T1000 (cell line): ENCODE data around the gene OGA.

ENCODE experiments used
- DNase-seq: peaks from one replicate; lab custom pipeline; 2025; ENCODE audit warnings: mixed read lengths; lab: John Stamatoyannopoulos, UW

OGA gene

DNA sequence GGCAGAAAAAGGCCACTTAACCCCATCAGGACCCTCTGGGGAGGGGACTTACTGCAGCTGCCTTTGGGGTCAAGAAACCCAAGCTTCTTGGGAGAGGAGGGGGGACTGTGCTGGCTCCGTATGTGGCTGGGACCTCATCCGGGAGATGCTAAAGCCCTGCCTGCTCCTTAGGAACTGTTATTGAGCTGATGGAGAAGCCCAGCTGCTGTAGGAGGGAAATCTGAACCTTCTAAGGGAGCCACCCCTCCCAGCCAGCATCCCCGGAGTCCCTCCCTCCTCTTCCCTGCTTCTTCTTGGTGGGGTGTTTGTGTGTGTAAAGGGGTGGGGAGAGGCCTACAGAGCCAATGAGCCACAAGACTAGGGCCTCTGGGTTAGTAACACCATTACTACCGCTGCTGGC is 17.1 kb upstream of the OGA start:
- no peak for DNase-seq

DNA sequence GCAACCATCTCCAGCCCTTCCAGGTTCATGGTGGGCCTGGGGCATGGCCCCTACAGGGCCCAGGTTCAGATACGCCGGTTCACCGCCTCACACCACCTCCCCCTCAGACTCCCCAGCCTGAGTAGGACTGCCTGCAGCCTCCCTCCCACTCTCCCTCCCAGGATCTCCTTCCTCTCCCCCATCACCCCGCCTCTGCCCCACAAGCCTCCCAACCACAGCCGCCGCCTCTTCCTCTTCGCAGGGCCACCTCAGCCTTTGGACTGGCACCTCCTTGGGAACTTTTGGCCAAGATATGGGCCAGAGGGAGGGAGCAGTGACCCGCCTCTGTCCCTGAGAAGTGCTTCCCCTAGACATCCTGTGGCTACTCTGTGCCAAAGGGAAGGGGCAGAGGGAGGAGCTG is 16.1 kb upstream of the OGA start:
- DNase-seq: no peak

GRCh38 chr10:101833466-101833865 is 15.2 kb upstream of the OGA start:
- DNase-seq: no peak

- DNase-seq: no peak
Observed at GRCh38 chr10:101832325-101832771, 14.1 kb upstream of the OGA start.

DNA sequence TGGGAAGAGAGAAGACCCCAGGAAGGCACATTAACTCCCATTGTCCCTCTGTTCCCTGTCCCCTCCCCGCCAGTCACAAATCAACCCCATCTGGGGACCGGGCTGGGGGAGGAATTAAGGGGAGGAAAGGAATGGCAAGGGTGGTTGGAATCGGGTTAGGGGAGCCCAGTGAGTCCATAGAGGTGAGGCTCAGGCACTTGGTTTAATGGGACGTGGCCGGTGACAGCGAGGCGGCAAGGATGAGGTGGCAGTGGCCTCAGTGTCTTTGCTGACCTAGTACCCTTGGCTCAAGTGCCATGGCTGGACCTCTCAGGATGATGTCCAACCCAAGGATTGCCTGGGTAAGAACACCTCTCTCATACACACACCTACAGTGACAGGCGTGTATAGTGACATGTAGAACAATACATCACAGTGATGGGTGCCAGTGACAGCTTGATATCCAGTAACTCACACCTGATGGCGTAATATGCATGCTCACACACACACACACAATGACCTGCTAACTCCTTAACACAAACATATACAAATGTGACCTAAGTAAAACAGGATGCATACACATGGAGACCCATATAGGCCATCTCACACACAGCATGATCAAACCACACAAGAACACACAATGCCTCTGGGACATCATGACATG is 13.0 kb upstream of the OGA start:
- no peak for DNase-seq

GRCh38 chr10:101830322-101831168 is 12.3 kb upstream of the OGA start:
- peak; percentile 61 for DNase-seq

- no peak for DNase-seq
Observed at GRCh38 chr10:101829561-101830315, 11.5 kb upstream of the OGA start.

GRCh38 chr10:101828766-101829551 is 10.7 kb upstream of the OGA start:
- DNase-seq: no peak

DNA sequence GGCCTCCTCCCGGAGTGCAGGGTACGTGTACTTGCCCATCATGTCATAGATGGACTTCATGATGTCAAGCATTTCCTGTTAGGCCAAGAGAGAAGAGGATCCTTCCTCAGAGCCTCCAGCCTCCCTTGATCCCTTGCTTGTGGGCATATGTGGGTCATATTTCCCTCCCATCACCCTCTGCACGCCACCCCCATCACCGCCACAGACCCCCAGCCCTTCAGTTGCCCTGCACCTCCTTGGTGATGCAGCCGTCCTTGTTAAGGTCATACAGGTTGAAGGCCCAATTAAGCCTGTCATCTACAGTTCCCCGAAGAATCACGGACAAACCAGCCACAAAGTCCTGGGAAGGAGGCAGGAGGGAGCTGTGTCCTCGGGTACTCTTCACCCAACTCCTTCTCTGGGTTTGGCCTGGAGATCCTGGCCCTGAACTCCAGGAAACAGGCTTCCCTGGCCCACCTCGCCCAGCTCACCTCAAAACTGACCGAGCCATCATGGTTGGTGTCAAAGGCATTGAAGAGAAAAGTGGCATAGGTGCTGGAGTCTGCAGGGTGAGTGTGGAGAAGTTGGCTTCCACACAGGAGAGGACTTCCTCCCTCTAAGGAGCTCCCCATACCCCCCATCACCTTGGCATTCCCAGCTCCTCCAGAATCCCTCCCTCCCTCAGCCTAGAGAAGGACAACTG is 9.8 kb upstream of the OGA start:
- no peak for DNase-seq

DNA sequence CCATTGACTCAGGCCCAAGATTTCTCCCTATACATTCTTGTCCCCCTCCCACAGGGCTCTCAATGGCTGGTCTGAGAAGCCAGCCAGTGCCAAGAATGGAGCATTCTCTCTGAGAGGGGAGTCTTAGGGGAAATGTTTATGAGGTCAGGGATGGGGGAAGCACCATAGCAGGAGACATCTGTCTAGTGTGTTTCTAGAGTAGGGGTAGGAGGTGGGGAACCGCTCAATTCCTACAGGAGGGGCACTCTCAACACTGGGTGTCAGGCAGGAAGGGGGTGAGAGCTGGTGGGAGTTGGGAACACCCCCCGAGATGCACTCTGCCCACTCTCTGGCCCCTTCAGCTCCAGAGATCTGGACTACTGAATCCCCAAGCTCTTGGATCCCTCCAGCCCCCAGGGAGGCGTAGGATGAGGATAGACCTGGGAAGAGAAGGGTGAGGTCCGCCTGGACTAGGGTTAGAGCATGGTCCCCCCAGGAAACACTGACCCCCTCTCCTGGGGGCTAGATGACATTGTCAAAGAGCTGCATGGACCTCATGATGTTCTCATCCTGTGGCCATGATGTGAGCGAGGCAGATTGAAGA is 8.7 kb upstream of the OGA start:
- no peak for DNase-seq

- DNase-seq: no peak
Observed at GRCh38 chr10:101824736-101825135, 6.5 kb upstream of the OGA start.

DNA sequence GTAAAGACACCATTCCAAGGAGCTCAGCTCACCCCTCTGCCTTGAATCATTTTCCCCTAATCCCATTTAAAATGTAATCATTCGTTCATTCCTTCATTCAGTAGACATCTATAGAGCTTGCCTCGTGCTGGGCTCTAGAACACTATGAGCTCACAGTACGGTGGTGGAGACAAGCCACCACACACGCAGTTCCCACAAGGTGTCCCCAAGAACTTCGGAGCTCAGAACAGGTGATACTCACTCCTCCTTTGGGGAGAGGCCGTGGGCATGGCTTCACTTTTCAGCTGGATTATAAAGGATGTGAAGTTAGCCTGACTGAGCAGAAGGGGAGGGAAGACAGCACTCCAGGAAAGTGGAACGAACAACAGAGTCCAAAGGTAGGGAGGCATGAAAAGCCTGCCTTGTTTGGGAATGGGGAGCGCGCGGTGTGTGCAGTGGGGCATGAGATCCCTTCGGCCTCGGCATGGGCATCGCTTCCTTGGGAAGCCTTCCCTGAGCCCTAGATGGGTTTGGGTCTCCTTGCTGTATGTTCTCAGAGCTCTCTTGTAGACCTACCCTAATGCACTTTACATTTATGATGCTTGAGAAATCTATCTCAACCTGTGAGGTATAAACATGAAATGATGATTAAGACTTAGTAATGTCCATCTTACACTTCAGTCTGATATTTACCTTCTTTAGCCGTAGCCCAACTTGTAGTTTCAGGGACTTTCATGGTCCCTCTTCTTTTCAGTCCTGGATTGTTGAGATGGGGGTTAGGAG is 809 bp upstream of the OGA start:
- no peak for DNase-seq

DNA sequence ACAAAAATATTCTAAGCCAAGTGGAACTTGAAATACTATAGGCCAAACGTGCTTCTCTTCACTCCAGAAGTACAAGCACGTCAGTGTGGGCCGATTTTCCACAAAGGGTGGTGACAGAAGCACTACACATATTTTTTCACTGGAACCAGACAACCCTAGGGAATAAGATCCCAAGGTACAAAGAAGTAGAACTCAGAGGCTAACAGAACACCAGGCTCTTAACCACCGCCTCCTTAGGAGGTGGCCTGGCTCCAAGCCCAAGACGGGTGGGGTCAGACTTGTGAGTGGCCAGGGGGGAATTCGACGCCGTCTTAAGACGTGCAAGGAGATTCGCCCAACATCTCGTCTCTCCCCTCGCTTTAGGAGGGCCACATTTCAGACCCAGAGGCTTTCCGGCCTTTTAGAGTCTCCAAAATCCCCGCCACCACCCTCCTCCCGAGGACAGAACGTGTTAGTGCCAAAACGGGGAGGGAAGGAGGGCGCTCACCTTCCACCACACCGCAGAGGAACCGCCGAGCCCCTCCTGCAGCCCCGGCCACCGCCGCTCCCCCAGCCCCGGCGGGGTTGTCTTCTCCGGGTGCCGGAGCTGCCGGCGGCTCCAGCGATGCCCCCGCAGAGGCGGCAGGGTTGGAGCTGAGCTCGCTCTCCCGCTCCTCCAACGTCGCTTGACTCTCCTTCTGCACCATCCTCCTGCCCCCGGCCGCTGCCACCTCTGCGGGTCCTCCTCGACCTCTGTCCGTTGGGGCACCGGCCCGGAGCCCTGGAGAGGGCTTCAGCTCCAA is 716 bp downstream of the OGA start:
- peak; percentile 23 for DNase-seq

DNA sequence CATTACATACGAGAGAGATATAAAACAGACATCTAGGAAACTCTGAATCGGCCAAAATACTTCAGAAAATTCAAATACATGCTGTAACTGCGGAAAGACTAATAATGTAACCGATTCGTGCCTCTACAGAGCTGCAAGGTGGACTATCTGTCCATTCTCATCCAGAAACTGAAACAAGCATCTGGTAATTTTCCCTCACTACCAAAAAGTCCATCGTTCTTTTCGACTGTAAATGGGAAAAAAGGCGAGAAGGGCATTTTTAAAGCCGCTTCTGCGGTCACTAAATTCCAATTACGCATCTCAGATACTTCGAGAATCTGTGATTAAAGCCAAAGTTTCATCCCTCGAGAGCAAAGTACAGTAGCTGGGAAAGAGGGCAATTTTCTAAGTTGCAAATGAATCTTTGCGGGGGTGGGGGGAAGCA is 1.3 kb downstream of the OGA start:
- no peak for DNase-seq

- no peak for DNase-seq
Observed at GRCh38 chr10:101816376-101816775, 1.9 kb downstream of the OGA start.

DNA sequence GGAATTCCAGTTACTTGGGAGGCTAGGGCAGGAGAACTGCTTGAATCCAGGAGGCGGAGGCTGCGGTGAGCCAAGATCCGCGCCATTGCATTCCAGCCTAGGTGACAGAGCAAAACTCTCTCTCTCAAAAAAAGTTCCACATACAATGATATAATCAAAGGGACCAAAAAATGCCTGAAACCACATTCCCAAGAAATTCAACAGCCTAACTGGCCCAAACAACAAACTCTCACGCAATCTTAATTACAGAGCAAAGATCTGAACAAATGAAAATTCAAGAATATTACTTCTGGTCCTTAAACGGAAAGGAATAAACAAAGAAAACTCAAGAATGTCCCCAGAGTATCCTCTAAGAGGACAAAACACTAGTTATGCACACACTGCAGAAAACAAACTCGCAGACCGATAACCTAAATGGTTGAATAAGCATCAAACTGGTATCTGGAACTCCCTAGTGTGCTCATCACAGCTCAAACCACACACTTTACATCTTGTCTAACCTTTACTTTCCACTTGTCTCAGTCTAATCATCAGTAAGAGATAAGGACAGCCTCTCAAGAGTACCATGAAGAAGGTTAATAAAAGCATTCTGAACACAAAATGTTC is 3.7 kb downstream of the OGA start:
- DNase-seq: no peak

DNA sequence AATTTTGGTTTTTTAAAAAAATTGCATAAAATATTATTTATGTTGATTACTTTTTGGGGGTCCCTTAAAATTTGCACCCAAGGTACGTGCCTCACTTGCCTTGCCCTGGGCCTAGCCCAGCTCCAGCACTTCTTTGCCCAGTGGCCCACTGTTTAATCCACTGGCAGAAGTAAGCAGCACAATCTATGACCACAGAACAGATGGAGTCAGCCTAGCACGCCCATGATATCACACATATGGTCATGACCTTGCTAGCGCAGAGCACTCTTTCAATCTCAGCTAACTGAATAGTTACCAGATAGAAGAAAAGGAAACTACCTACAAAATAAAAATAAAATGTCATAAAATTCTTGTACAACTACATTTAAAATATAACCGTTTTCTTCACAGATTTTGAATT is 5.6 kb downstream of the OGA start:
- DNase-seq: no peak

GRCh38 chr10:101807158-101807557 is 11.1 kb downstream of the OGA start:
- DNase-seq: no peak

DNA sequence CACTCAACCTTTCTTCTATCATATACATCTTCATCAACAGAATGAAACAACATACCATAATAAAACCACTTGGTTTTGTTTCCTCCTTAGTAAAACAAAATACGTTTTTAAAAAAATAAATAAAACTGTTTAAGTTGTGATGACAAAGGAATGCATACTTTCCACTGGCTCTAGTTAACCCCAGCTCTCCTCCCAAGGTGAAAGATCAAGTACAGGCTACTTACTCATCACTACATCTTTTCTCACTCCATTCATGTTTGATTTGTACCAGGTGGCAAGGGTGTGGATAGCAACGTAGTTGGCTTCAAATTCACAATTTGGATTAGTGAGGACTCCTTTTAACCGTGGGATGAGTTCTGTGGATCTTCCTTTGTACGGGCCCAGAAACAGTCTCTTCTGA is 14.7 kb downstream of the OGA start:
- DNase-seq: no peak
